Measurements from ENCODE around the gene C17orf78.
"Not testable (repeated sequence)": the region's sequence is repeated elsewhere in the genome, so short reads cannot be mapped to it uniquely, and the experiment has no call there.

The C17orf78 gene

GRCh38 chr17:37392024-37392590 lies 16.3 kb downstream of the C17orf78 start:
- H3K27ac ChIP-seq (ENCODE audit: low read depth, low read length) = no peak overlapping the region
- no peak overlapping the region for H3K9ac ChIP-seq (ENCODE audit: low read length)
- no peaks in the 10 kb centered on the region for H3K27me3 ChIP-seq (ENCODE audit: control insufficient read depth, insufficient read depth, low read length)
- H3K36me3 ChIP-seq (ENCODE audit: control insufficient read depth, insufficient read depth, low read length) = no peaks in the 10 kb centered on the region
- no peaks in the 10 kb centered on the region for H3K4me1 ChIP-seq (ENCODE audit: control insufficient read depth, insufficient read depth, low read length)
- no peak overlapping the region for H3K4me3 ChIP-seq (ENCODE audit: low read length)

- Histone ChIP-seq H3K36me3 (ENCODE audit: control insufficient read depth, insufficient read depth, low read length) (no peaks in the 10 kb centered on the region), H3K4me3 (ENCODE audit: low read length) (no peak overlapping the region), H3K27ac (ENCODE audit: low read depth, low read length) (no peak overlapping the region), H3K9ac (ENCODE audit: low read length) (no peak overlapping the region), H3K4me1 (ENCODE audit: control insufficient read depth, insufficient read depth, low read length) (no peaks in the 10 kb centered on the region), H3K27me3 (ENCODE audit: control insufficient read depth, insufficient read depth, low read length) (no peaks in the 10 kb centered on the region)
These were observed 17.6 kb downstream of the C17orf78 start for GRCh38 chr17:37393352-37393751.

- Histone ChIP-seq H3K4me1 (ENCODE audit: control insufficient read depth, insufficient read depth, low read length) (no peaks in the 10 kb centered on the region), H3K36me3 (ENCODE audit: control insufficient read depth, insufficient read depth, low read length) (no peaks in the 10 kb centered on the region), H3K9ac (ENCODE audit: low read length) (no peak overlapping the region), H3K27me3 (ENCODE audit: control insufficient read depth, insufficient read depth, low read length) (no peaks in the 10 kb centered on the region), H3K27ac (ENCODE audit: low read depth, low read length) (no peak overlapping the region), H3K4me3 (ENCODE audit: low read length) (no peak overlapping the region)
These were observed 23.5 kb downstream of the C17orf78 start for GRCh38 chr17:37399265-37399803.

GRCh38 chr17:37400505-37400904 lies 24.7 kb downstream of the C17orf78 start:
- Histone ChIP-seq H3K9ac (ENCODE audit: low read length) (no peak overlapping the region), H3K4me3 (ENCODE audit: low read length) (no peak overlapping the region), H3K4me1 (ENCODE audit: control insufficient read depth, insufficient read depth, low read length) (no peaks in the 10 kb centered on the region), H3K27ac (ENCODE audit: low read depth, low read length) (no peak overlapping the region), H3K36me3 (ENCODE audit: control insufficient read depth, insufficient read depth, low read length) (no peaks in the 10 kb centered on the region), H3K27me3 (ENCODE audit: control insufficient read depth, insufficient read depth, low read length) (no peaks in the 10 kb centered on the region)

GRCh38 chr17:37405522-37405921 lies 29.7 kb downstream of the C17orf78 start:
- not testable (repeated sequence) for H3K4me1 ChIP-seq (ENCODE audit: control insufficient read depth, insufficient read depth, low read length); H3K36me3 ChIP-seq (ENCODE audit: control insufficient read depth, insufficient read depth, low read length); H3K27ac ChIP-seq (ENCODE audit: low read depth, low read length); H3K9ac ChIP-seq (ENCODE audit: low read length); H3K4me3 ChIP-seq (ENCODE audit: low read length); H3K27me3 ChIP-seq (ENCODE audit: control insufficient read depth, insufficient read depth, low read length)

GRCh38 chr17:37405955-37406634 lies 30.3 kb downstream of the C17orf78 start:
- H3K4me1 ChIP-seq (ENCODE audit: control insufficient read depth, insufficient read depth, low read length) = no peaks in the 10 kb centered on the region
- peak overlapping the region; percentile 69 for H3K4me3 ChIP-seq (ENCODE audit: low read length)
- no peaks in the 10 kb centered on the region for H3K27me3 ChIP-seq (ENCODE audit: control insufficient read depth, insufficient read depth, low read length)
- peak overlapping the region; percentile 20 for H3K9ac ChIP-seq (ENCODE audit: low read length)
- H3K27ac ChIP-seq (ENCODE audit: low read depth, low read length) = peak overlapping the region; percentile 84
- no peaks in the 10 kb centered on the region for H3K36me3 ChIP-seq (ENCODE audit: control insufficient read depth, insufficient read depth, low read length)

GRCh38 chr17:37406635-37407461 lies 31.1 kb downstream of the C17orf78 start, which contains the start of the genes ACACA and TADA2A:
ACACA (minus strand) TSS chr17:37406836; CDS start chr17:37406299, 537 bp downstream.
TADA2A (plus strand) TSS chr17:37406886; CDS start chr17:37411366, 4,480 bp downstream.
- Histone ChIP-seq H3K4me3 (ENCODE audit: low read length) (peak within 1 kb of the TSS; percentile 85), H3K9ac (ENCODE audit: low read length) (peak within 1 kb of the TSS; percentile 75), H3K4me1 (ENCODE audit: control insufficient read depth, insufficient read depth, low read length) (no peaks in the 10 kb centered on the region), H3K27ac (ENCODE audit: low read depth, low read length) (peak within 1 kb of the TSS; percentile 94), H3K27me3 (ENCODE audit: control insufficient read depth, insufficient read depth, low read length) (no peaks in the 10 kb centered on the region), H3K36me3 (ENCODE audit: control insufficient read depth, insufficient read depth, low read length) (no peaks in the 10 kb centered on the region)

GRCh38 chr17:37408145-37408479 lies 32.3 kb downstream of the C17orf78 start:
- H3K27me3 ChIP-seq (ENCODE audit: control insufficient read depth, insufficient read depth, low read length); H3K4me1 ChIP-seq (ENCODE audit: control insufficient read depth, insufficient read depth, low read length); H3K9ac ChIP-seq (ENCODE audit: low read length); H3K27ac ChIP-seq (ENCODE audit: low read depth, low read length); H3K36me3 ChIP-seq (ENCODE audit: control insufficient read depth, insufficient read depth, low read length); H3K4me3 ChIP-seq (ENCODE audit: low read length): not testable (repeated sequence)

- H3K4me3 ChIP-seq (ENCODE audit: low read length) = no peak overlapping the region
- no peak overlapping the region for H3K27ac ChIP-seq (ENCODE audit: low read depth, low read length)
- peaks cover 2% of the 10 kb centered on the region for H3K36me3 ChIP-seq (ENCODE audit: control insufficient read depth, insufficient read depth, low read length)
- H3K4me1 ChIP-seq (ENCODE audit: control insufficient read depth, insufficient read depth, low read length) = no peaks in the 10 kb centered on the region
- no peak overlapping the region for H3K9ac ChIP-seq (ENCODE audit: low read length)
- H3K27me3 ChIP-seq (ENCODE audit: control insufficient read depth, insufficient read depth, low read length) = no peaks in the 10 kb centered on the region
These were observed 34.6 kb downstream of the C17orf78 start for GRCh38 chr17:37410357-37410756.

- Histone ChIP-seq H3K27ac (ENCODE audit: low read depth, low read length) (no peak overlapping the region), H3K36me3 (ENCODE audit: control insufficient read depth, insufficient read depth, low read length) (peaks cover 2% of the 10 kb centered on the region), H3K4me3 (ENCODE audit: low read length) (no peak overlapping the region), H3K27me3 (ENCODE audit: control insufficient read depth, insufficient read depth, low read length) (no peaks in the 10 kb centered on the region), H3K4me1 (ENCODE audit: control insufficient read depth, insufficient read depth, low read length) (no peaks in the 10 kb centered on the region), H3K9ac (ENCODE audit: low read length) (no peak overlapping the region)
These were observed 38.2 kb downstream of the C17orf78 start for GRCh38 chr17:37413875-37414519.

- no peak overlapping the region for H3K4me3 ChIP-seq (ENCODE audit: low read length)
- peaks cover 2% of the 10 kb centered on the region for H3K36me3 ChIP-seq (ENCODE audit: control insufficient read depth, insufficient read depth, low read length)
These were observed 42.1 kb downstream of the C17orf78 start for GRCh38 chr17:37417852-37418251.

More at GRCh38 chr17:37417852-37418251, 42.1 kb downstream of the C17orf78 start:
- Histone ChIP-seq H3K27ac (ENCODE audit: low read depth, low read length) (no peak overlapping the region), H3K27me3 (ENCODE audit: control insufficient read depth, insufficient read depth, low read length) (no peaks in the 10 kb centered on the region), H3K9ac (ENCODE audit: low read length) (no peak overlapping the region), H3K4me1 (ENCODE audit: control insufficient read depth, insufficient read depth, low read length) (no peaks in the 10 kb centered on the region)
